Tongue (tissue), 2 donors: Measurements from ENCODE around the gene CADM1. TPM values are rescaled to one million over a fixed set of nuclear protein-coding genes. Genes with fewer than 3 reads are reported as not detected.
A peak's percentile ranks its signal among the peaks of the same experiment; 100 is the strongest.

Experiments used
- DNase-seq: peaks from one replicate; pipeline ENCODE4 v3.0.0-alpha.2; 2015
- total RNA-seq: library from RNA; depleted of rRNA; stranded (reverse); fragments of >200 nt; gene quantifications from one replicate; pipeline ENCODE4 v1.2.3, GENCODE V29; 2014

Gene CADM1
- total RNA-seq, 1 donor from 2014 or later = 53.1 TPM

GRCh38 chr11:115178705-115179104, 325.5 kb downstream of the CADM1 start:
- no peak for DNase-seq

- DNase-seq = no peak
Observed at GRCh38 chr11:115173136-115173535, 331.1 kb downstream of the CADM1 start.

GRCh38 chr11:115170133-115170815, 333.9 kb downstream of the CADM1 start:
- DNase-seq = peak; percentile 67

GRCh38 chr11:115169251-115169650, 335.0 kb downstream of the CADM1 start:
- peak; percentile 83 for DNase-seq

GRCh38 chr11:115168686-115169085, 335.5 kb downstream of the CADM1 start:
- DNase-seq = no peak

- peak; percentile 78 for DNase-seq
Observed at GRCh38 chr11:115168229-115168671, 336.0 kb downstream of the CADM1 start.

GRCh38 chr11:115167456-115167855, 336.8 kb downstream of the CADM1 start:
- no peak for DNase-seq

GRCh38 chr11:115166820-115167219, 337.4 kb downstream of the CADM1 start:
- DNase-seq = no peak

GRCh38 chr11:115164774-115165173, 339.4 kb downstream of the CADM1 start:
- no peak for DNase-seq

GRCh38 chr11:115162919-115163318, 341.3 kb downstream of the CADM1 start:
- no peak for DNase-seq

GRCh38 chr11:115161876-115162275, 342.3 kb downstream of the CADM1 start:
- no peak for DNase-seq

- no peak for DNase-seq
Observed at GRCh38 chr11:115159207-115159606, 345.0 kb downstream of the CADM1 start.

- no peak for DNase-seq
Observed at GRCh38 chr11:115158053-115158452, 346.2 kb downstream of the CADM1 start.

- DNase-seq = no peak
Observed at GRCh38 chr11:115157247-115157646, 347.0 kb downstream of the CADM1 start.

- no peak for DNase-seq
Observed at GRCh38 chr11:115155978-115156377, 348.2 kb downstream of the CADM1 start.

- no peak for DNase-seq
Observed at GRCh38 chr11:115155320-115155719, 348.9 kb downstream of the CADM1 start.

- no peak for DNase-seq
Observed at GRCh38 chr11:115154355-115154736, 349.9 kb downstream of the CADM1 start.

- DNase-seq = no peak
Observed at GRCh38 chr11:115153731-115154354, 350.4 kb downstream of the CADM1 start.

- DNase-seq = no peak
Observed at GRCh38 chr11:115153135-115153534, 351.1 kb downstream of the CADM1 start.

- DNase-seq = no peak
Observed at GRCh38 chr11:115151010-115151409, 353.2 kb downstream of the CADM1 start.

GRCh38 chr11:115148691-115149090, 355.5 kb downstream of the CADM1 start:
- DNase-seq = no peak

- DNase-seq = no peak
Observed at GRCh38 chr11:115148101-115148500, 356.1 kb downstream of the CADM1 start.

- DNase-seq = no peak
Observed at GRCh38 chr11:115147243-115147807, 356.9 kb downstream of the CADM1 start.

GRCh38 chr11:115146425-115146824, 357.8 kb downstream of the CADM1 start:
- DNase-seq = no peak
